DMS114 treated with DMSO at 0.1 percent for 48 hours (cell line): ENCODE results near the gene ZNRD2.
A peak's percentile ranks its signal among the peaks of the same experiment; 100 is the strongest.
"Not testable (repeated sequence)": the region's sequence is repeated elsewhere in the genome, so short reads cannot be mapped to it uniquely, and the experiment has no call there.

ENCODE experiments used
- DNase-seq: peaks from one replicate; lab custom pipeline; 2025; ENCODE audit not compliant: unreplicated experiment; lab: John Stamatoyannopoulos, UW

Gene ZNRD2, protein sequence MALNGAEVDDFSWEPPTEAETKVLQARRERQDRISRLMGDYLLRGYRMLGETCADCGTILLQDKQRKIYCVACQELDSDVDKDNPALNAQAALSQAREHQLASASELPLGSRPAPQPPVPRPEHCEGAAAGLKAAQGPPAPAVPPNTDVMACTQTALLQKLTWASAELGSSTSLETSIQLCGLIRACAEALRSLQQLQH

GRCh38 chr11:65569973-65570918, at the start of gene ZNRD2:
TSS of gene ZNRD2 (plus strand) at chr11:65570477. CDS start at chr11:65570492, 15 bp downstream.
- peak; percentile 94 for DNase-seq

GRCh38 chr11:65521777-65522521, 48.3 kb upstream of the ZNRD2 start:
- DNase-seq = not testable (repeated sequence)

GRCh38 chr11:65522718-65523630, 47.3 kb upstream of the ZNRD2 start:
- not testable (repeated sequence) for DNase-seq

- not testable (repeated sequence) for DNase-seq
Measured at GRCh38 chr11:65523631-65523968, 46.7 kb upstream of the ZNRD2 start.

DNA sequence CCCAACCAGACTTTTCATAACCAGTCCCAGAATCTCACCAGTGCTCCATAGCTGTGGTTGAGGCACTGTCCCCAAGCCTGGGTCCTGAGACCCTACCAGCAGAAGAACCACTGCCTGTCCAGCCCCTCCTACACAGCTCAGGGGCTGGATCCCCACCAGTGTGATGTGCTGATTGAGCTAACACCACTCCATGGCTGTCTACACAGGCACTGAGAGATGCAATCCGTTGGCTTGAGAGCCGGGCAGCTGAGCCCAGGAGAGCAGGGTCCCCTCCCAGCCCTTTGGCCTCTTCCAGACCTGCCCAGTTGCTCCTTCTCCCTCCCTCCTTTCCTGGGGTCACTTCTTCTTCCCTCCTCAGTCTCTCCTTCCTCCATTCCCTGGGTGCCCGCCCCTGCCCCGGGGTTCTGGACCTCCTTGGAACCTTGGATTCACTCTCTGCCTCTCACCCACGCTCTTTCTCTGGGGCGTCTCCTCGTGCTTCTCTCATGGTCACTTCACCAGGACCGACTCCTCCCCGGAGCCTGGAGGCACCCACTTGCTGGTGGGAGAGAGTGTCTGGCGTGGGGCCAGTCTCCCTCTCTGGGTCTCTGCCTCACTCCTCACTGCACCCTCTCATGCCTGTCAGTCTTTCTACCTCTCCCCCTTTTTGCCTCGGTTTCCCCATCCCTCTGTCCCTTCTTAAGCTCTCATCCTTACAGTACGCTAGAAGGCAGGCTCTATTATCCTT, 46.1 kb upstream of the ZNRD2 start:
- DNase-seq = no peak

DNA sequence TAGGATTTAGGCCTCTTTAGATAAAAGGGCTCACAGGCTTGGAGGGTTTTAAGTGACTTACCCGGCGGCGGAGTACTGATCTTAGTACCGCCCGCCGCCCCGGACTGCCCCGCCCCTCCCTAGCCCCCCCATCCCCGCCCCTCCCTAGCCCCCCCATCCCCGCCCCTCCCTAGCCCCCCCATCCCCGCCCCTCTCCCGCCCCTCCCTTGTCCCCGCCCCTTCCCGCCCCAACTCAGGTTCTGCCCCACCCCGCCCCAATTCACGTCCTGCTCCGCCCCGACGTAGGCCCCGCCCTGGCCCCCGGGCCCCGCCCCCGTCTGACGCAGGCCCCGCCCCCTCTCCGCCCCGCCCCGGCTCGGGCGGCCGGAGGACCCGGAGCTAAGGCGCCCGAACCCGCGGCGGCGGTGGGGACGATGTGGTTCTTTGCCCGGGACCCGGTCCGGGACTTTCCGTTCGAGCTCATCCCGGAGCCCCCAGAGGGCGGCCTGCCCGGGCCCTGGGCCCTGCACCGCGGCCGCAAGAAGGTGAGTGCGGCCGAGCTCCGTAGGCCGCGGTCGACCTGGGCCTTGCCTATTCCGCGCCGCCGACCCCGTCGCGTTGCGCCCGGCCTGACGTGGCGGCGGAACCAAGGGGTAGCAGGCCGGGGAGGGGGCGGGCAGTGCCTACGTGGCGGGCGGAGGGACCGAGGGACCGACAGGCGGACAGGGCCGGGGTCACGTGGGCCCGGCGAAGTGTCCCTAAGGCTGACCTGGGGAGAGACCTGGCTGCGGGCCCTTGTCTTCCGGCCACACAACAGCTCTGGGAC, 45.3 kb upstream of the ZNRD2 start, which contains the start of gene SCYL1:
Gene SCYL1, plus strand, starts transcription at position 343 of the 805 bp plus-strand sequence. Its CDS starts 71 bp downstream, at position 414.
- DNase-seq = peak; percentile 25

- DNase-seq = no peak
Measured at GRCh38 chr11:65525546-65526480, 44.5 kb upstream of the ZNRD2 start.

GRCh38 chr11:65526744-65527143, 43.5 kb upstream of the ZNRD2 start:
- no peak for DNase-seq

- DNase-seq = no peak
Measured at GRCh38 chr11:65528819-65529350, 41.4 kb upstream of the ZNRD2 start.

- DNase-seq = no peak
Measured at GRCh38 chr11:65529475-65530156, 40.7 kb upstream of the ZNRD2 start.

DNA sequence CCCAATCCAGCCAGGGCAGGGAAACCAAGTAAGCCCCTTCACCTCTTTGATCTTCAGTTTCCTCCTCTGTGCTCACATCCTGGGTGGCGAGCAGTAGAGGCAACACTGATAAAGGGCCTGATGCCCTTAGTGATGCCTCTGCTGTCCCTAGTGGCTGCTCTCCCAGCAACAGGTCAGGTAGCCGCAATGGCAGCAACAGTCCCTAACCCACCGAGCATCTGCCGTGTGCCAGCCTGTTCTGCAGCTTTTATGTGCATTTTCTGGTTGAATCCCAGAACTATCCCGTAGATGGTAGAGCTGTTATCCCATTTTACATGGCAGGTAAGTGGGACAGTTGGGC, 40.1 kb upstream of the ZNRD2 start:
- no peak for DNase-seq

GRCh38 chr11:65532388-65533064, 37.8 kb upstream of the ZNRD2 start:
- DNase-seq = no peak

DNA sequence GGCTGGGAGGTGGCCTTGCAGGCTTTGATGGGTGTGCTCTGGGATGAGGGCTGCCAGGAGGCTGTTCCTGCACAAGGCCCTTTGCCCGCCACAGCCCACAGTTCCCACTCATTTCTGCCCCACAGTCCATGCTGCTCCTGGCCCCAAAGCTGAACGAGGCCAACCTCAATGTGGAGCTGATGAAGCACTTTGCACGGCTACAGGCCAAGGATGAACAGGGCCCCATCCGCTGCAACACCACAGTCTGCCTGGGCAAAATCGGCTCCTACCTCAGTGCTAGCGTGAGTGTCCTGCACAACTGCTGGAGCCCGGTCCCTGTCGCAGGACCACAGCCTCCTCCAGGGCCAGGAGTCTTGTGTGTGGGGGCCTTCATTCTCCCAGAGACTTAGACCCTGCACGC, 35.2 kb upstream of the ZNRD2 start:
- no peak for DNase-seq

- DNase-seq = no peak
Measured at GRCh38 chr11:65536412-65537295, 33.6 kb upstream of the ZNRD2 start.

GRCh38 chr11:65537296-65537597, 33.0 kb upstream of the ZNRD2 start:
- no peak for DNase-seq
